ENCODE results near the gene ATP6V1A.

- no peak for TF ChIP-seq POLR2A (IDR thresholded peaks at IDR 0.05; ENCODE audit: extremely low read depth, insufficient read length)
- TF ChIP-seq, protein P1, sequence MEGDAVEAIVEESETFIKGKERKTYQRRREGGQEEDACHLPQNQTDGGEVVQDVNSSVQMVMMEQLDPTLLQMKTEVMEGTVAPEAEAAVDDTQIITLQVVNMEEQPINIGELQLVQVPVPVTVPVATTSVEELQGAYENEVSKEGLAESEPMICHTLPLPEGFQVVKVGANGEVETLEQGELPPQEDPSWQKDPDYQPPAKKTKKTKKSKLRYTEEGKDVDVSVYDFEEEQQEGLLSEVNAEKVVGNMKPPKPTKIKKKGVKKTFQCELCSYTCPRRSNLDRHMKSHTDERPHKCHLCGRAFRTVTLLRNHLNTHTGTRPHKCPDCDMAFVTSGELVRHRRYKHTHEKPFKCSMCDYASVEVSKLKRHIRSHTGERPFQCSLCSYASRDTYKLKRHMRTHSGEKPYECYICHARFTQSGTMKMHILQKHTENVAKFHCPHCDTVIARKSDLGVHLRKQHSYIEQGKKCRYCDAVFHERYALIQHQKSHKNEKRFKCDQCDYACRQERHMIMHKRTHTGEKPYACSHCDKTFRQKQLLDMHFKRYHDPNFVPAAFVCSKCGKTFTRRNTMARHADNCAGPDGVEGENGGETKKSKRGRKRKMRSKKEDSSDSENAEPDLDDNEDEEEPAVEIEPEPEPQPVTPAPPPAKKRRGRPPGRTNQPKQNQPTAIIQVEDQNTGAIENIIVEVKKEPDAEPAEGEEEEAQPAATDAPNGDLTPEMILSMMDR (IDR thresholded peaks at IDR 0.05; ENCODE audit: low read depth, low read length) = no peak
These were observed 26.5 kb downstream of the ATP6V1A start for GRCh38 chr3:113773381-113773780.

All from NB4 (cell line).